NCI-H345 (cell line): ENCODE data around the gene NLRP11.

Source experiments
- DNase-seq: peaks from one replicate; lab custom pipeline; 2025; lab: John Stamatoyannopoulos, UW

Gene NLRP11

DNA sequence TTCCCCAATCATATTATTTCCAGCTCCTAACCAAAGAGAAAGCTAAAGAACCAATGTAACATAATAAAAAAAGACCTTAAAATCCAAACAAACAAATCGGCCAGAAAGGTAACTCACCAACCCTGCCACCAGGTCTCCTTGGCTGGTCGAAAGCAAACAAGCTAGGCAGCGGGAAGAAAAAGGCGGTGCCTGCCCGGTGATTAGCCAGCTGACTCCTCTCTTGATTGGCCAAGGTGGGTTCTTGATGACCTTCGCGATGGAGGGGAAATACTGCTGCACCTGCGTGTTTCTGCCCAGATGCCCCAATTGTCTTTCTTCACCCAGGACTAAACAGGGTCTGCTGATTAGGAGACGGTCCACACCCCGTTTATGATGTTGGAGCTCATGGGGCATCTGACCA is at the start of gene NLRP11:
Gene NLRP11, minus strand, starts transcription at position 154 of the 400 bp plus-strand sequence. CDS start 13,825 bp downstream, outside the sequence.
- DNase-seq = no peak

GRCh38 chr19:55877211-55877610 is 45.4 kb upstream of the NLRP11 start:
- no peak for DNase-seq

- DNase-seq = no peak
Observed at GRCh38 chr19:55870736-55871135, 38.9 kb upstream of the NLRP11 start.

GRCh38 chr19:55867101-55867500 is 35.3 kb upstream of the NLRP11 start:
- DNase-seq = no peak

GRCh38 chr19:55866521-55866920 is 34.7 kb upstream of the NLRP11 start:
- no peak for DNase-seq

DNA sequence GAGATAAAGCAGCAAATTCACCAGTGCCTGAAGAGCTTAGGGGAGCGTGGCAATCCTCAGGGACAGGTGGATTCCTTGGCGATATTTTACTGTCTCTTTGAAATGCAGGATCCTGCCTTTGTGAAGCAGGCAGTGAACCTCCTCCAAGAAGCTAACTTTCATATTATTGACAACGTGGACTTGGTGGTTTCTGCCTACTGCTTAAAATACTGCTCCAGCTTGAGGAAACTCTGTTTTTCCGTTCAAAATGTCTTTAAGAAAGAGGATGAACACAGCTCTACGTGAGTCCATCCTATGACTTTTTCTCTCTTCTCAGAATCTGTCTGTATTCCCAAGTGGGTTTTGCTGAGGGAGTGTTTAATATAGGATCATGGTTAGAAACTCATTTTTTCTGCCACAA is 27.2 kb upstream of the NLRP11 start:
- no peak for DNase-seq

DNA sequence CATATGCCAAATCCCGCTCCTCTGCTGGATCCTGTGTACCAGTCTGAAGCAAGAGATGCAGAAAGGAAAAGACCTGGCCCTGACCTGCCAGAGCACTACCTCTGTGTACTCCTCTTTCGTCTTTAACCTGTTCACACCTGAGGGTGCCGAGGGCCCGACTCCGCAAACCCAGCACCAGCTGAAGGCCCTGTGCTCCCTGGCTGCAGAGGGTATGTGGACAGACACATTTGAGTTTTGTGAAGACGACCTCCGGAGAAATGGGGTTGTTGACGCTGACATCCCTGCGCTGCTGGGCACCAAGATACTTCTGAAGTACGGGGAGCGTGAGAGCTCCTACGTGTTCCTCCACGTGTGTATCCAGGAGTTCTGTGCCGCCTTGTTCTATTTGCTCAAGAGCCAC is 26.6 kb upstream of the NLRP11 start:
- DNase-seq = no peak

GRCh38 chr19:55857974-55858373 is 26.2 kb upstream of the NLRP11 start:
- DNase-seq = no peak

DNA sequence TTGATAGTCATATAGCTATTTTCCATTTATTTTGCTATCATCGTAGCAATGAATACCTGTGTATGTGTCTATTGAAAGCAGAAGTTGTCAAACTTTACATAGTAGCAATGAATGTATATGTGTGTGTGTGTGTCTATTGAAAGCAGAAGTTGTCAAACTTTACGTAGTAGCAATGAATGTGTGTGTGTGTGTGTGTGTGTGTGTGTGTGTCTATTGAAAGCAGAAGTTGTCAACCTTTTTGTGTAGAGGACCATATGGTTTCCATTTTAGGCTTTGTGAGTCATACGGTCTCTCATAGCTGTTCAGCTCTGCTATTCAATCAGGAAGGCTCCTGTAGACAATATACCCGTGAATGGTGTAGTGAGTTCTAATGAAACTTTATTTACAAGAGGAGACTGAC is 25.4 kb upstream of the NLRP11 start:
- DNase-seq = no peak

GRCh38 chr19:55855160-55855559 is 23.4 kb upstream of the NLRP11 start:
- DNase-seq = no peak

DNA sequence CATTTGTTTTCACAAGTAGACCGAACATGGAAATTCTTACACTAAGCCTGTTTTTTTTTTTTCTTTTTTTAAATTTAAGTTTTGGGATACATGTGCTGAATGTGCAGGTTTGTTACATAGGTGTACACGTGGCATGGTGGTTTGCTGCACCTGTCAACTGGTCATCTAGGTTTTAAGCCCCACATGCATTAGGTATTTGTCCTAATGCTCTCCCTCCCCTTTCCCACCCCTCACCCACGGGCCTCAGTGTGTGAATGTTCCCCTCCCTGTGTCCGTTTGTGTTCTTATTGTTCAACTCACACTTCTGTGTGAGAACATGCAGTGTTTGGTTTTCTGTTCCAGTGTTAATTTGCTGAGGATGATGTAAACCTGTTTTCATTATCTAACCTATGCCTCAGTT is 7.1 kb upstream of the NLRP11 start:
- DNase-seq = no peak

GRCh38 chr19:55838251-55838650 is 6.5 kb upstream of the NLRP11 start:
- DNase-seq = no peak

- DNase-seq = no peak
Observed at GRCh38 chr19:55836340-55836739, 4.5 kb upstream of the NLRP11 start, which contains the start of gene NLRP4. Gene NLRP4, plus strand, starts transcription at chr19:55836540. Its CDS starts 15,541 bp downstream, at chr19:55852081.

DNA sequence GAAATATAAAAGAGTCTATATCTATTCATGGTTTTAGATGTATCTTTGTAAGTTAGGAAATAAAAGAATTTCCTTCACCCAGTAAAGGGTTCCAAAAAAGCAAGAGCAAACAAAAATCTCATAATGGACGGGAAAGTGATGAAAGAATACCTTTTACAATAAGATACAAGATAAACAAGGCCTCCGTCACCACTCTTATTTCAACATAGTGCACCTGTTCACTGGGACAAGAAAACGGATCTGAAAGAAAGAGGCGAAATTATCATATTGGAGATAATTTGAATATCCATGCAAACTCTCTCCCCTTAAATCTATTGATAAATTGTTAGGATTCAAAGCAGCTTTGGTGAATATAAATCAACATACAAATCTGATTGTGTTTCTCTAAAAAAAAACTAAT is 877 bp upstream of the NLRP11 start:
- no peak for DNase-seq

- no peak for DNase-seq
Observed at GRCh38 chr19:55830656-55831055, 1.1 kb downstream of the NLRP11 start.

GRCh38 chr19:55820037-55820436 is 11.8 kb downstream of the NLRP11 start:
- no peak for DNase-seq

DNA sequence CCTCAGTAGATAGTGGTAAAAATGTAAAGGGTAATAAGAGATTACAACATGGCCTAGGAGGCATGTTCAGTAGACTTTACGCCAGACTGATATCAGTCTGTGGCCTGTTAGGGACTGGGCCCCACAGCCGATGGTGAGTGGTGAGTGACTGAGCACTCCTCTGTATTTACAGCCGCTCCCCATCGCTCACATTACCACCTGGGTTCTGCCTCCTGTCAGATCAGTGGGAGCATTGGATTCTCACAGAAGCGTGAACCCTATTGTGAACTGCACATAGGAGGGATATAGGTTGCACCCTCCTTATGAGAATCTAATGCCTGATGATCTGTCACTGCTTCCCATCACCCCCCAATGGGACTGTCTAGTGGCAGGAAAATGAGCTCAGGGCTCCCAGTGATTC is 17.9 kb downstream of the NLRP11 start:
- no peak for DNase-seq

DNA sequence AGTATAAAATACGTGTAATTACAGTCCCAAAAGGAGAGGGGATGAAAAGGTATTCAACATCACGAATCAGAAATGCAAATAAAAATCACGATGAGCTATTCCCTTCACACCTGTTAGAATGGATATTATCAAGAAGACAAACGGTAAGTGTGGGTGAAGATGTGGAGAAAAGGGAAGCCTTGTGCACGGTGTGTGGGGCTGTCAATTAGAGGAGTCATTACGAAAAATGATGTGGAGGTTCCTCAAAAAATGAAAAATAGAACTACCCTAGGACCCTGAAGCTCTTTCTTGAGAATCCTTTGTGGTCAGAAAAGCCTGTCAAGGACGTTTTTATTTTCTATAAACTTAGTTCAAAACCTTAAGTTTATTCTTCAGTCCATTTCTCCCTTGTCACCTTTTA is 19.4 kb downstream of the NLRP11 start:
- no peak for DNase-seq

- DNase-seq = no peak
Observed at GRCh38 chr19:55811340-55811739, 20.5 kb downstream of the NLRP11 start.

- peak; percentile 56 for DNase-seq
Observed at GRCh38 chr19:55809381-55810058, 22.3 kb downstream of the NLRP11 start.

- no peak for DNase-seq
Observed at GRCh38 chr19:55802281-55802680, 29.5 kb downstream of the NLRP11 start.

DNA sequence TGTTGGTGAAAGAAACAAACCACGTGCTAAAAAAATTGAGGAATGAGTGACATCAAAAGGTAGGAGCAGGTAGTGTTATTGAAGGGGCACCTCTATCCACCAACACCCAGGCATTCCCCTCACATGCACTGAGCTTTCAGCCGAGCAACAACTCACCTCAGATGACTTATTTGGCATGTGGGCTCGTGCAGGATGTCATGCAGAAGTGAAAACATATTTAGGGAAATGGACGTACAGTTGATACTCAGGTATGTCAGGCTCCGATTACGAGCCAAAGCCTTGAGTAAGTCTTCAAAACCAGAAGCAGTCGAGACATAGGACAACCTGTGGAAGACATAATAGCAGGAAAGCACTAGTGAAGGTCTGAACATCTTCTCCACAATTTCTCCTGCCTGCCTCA is 30.4 kb downstream of the NLRP11 start:
- no peak for DNase-seq

GRCh38 chr19:55795021-55795420 is 36.8 kb downstream of the NLRP11 start:
- no peak for DNase-seq

GRCh38 chr19:55781112-55781511 is 50.7 kb downstream of the NLRP11 start:
- no peak for DNase-seq
